IMR-90 (cell line): ENCODE results near the gene KLF18. TPM values are rescaled to one million over a fixed set of nuclear protein-coding genes. Genes with fewer than 3 reads are reported as not detected.
A peak's percentile ranks its signal among the peaks of the same experiment; 100 is the strongest.

ENCODE experiments used
- ATAC-seq: fragments of 200-7000 bp; cut with Tn5 transposase; 2 replicates; pipeline ENCODE4 v1.9.1; 2020; ENCODE audit warnings: low read depth, mild to moderate bottlenecking, moderate library complexity
- BruUV-seq: library from RNA; stranded (reverse); fragments of 400-500 nt; replicated peaks from 2 replicates; lab custom pipeline; 2021; lab: Mats Ljungman, UMichigan
- CTCF ChIA-PET: fragments of 300-600 bp; formaldehyde crosslinking; extraction: SDS; loops from one replicate; lab custom pipeline; 2021; ENCODE audit warnings: antibody characterized with exemption; lab: Yijun Ruan, JAX
- POLR2A ChIA-PET: fragments of 300-600 bp; sonication (Branson Sonifier 250); formaldehyde crosslinking; loops from one replicate; lab custom pipeline; 2022; ENCODE audit warnings: antibody characterized with exemption; ENCODE audit not compliant: unreplicated experiment; lab: Charles Lee
- DNase-seq: peaks from one replicate; pipeline ENCODE4 v3.0.0; 2013
- H2AFZ ChIP-seq: replicated peaks from 2 replicates; pipeline ENCODE3; 2013; ENCODE audit warnings: low read length, mild to moderate bottlenecking; ENCODE audit not compliant: poor library complexity
- H2AK5ac ChIP-seq: 2 replicates; pipeline ENCODE4 v1.6.1; 2013; ENCODE audit warnings: low read depth, low read length, inconsistent platforms
- H2AK9ac ChIP-seq: replicated peaks from 2 replicates; pipeline ENCODE3; 2013; ENCODE audit warnings: mild to moderate bottlenecking, low read depth, low read length, moderate library complexity; ENCODE audit not compliant: poor library complexity
- H2BK120ac ChIP-seq: 2 replicates; pipeline ENCODE4 v1.6.1; 2013; ENCODE audit warnings: low read depth, low read length, inconsistent platforms
- H2BK15ac ChIP-seq: 3 replicates; pipeline ENCODE4 v1.6.1; 2013; ENCODE audit warnings: low read depth, low read length, inconsistent platforms
- H2BK20ac ChIP-seq: 2 replicates; pipeline ENCODE4 v1.6.1; 2013; ENCODE audit warnings: low read depth, mild to moderate bottlenecking, inconsistent platforms, low read length, moderate library complexity
- H2BK5ac ChIP-seq: 2 replicates; pipeline ENCODE4 v1.6.1; 2013; ENCODE audit warnings: mild to moderate bottlenecking, low read depth, low read length, inconsistent platforms; ENCODE audit not compliant: poor library complexity, severe bottlenecking
- H3K14ac ChIP-seq: replicated peaks from 2 replicates; pipeline ENCODE4 v1.6.1; 2013; ENCODE audit warnings: low read depth, low read length, inconsistent platforms
- H3K18ac ChIP-seq: 2 replicates; pipeline ENCODE4 v1.6.1; 2013; ENCODE audit warnings: low read depth, low read length, control low read depth
- H3K23ac ChIP-seq: 2 replicates; pipeline ENCODE4 v1.6.1; 2013; ENCODE audit warnings: low read depth, low read length, inconsistent platforms
- H3K27ac ChIP-seq: 2 replicates; pipeline ENCODE4 v1.5.1; 2013; ENCODE audit warnings: mild to moderate bottlenecking, control low read depth, low read length; ENCODE audit not compliant: insufficient read depth
- H3K27me3 ChIP-seq: 2 replicates; pipeline ENCODE4 v1.6.1; 2013; ENCODE audit warnings: low read length; ENCODE audit not compliant: control insufficient read depth, insufficient read depth
- H3K36me3 ChIP-seq: 2 replicates; pipeline ENCODE4 v1.6.1; 2013; ENCODE audit warnings: low read length, mixed read lengths; ENCODE audit not compliant: control insufficient read depth, insufficient read depth
- H3K4ac ChIP-seq: 2 replicates; pipeline ENCODE4 v1.6.1; 2013; ENCODE audit warnings: low read depth, low read length, inconsistent platforms
- H3K4me1 ChIP-seq: 2 replicates; pipeline ENCODE4 v1.6.1; 2013; ENCODE audit warnings: low read length, mixed read lengths; ENCODE audit not compliant: control insufficient read depth, insufficient read depth
- H3K4me2 ChIP-seq: 2 replicates; pipeline ENCODE4 v1.6.1; 2013; ENCODE audit warnings: low read depth, mild to moderate bottlenecking, control low read depth, low read length, moderate library complexity
- H3K4me3 ChIP-seq: 2 replicates; pipeline ENCODE4 v1.5.1; 2013; ENCODE audit warnings: low read depth, mild to moderate bottlenecking, control low read depth, low read length, moderate library complexity; ENCODE audit not compliant: insufficient read depth
- H3K56ac ChIP-seq: 2 replicates; pipeline ENCODE4 v1.6.1; 2013; ENCODE audit warnings: low read length, inconsistent platforms; ENCODE audit not compliant: insufficient read depth; ENCODE audit errors: extremely low read depth
- H3K79me1 ChIP-seq, 2 experiments: 2 replicates each; pipeline ENCODE4 v1.6.1; 2013; ENCODE audit warnings: low read length in 2 of 2, inconsistent platforms in 1 of 2, low read depth in 1 of 2
- H3K9ac ChIP-seq: 2 replicates; pipeline ENCODE4 v1.6.1; 2013; ENCODE audit warnings: low read depth, low read length, control low read depth
- H3K9me1 ChIP-seq: 2 replicates; pipeline ENCODE4 v1.6.1; 2013; ENCODE audit warnings: low read length, inconsistent platforms; ENCODE audit not compliant: insufficient read depth
- H3K9me3 ChIP-seq: 2 replicates; pipeline ENCODE4 v1.6.1; 2013; ENCODE audit warnings: low read length; ENCODE audit not compliant: control insufficient read depth, insufficient read depth
- H4K20me1 ChIP-seq: 2 replicates; pipeline ENCODE4 v1.6.1; 2013; ENCODE audit warnings: low read length, inconsistent platforms; ENCODE audit not compliant: insufficient read depth
- H4K5ac ChIP-seq: 2 replicates; pipeline ENCODE4 v1.6.1; 2013; ENCODE audit warnings: mild to moderate bottlenecking, low read depth, low read length, control low read depth
- H4K8ac ChIP-seq, 2 experiments: 2 replicates each; pipeline ENCODE4 v1.6.1; 2013; ENCODE audit warnings: low read depth in 2 of 2, low read length in 2 of 2, control low read depth in 1 of 2, inconsistent platforms in 1 of 2
- H4K91ac ChIP-seq: 2 replicates; pipeline ENCODE4 v1.6.1; 2013; ENCODE audit warnings: low read depth, low read length, inconsistent platforms; ENCODE audit not compliant: insufficient read depth
- CEBPB ChIP-seq: IDR thresholded peaks from 2 replicates; pipeline ENCODE4 v1.6.1; 2012; ENCODE audit warnings: low read depth, low read length, improper control_type of control experiment
- CHD1 ChIP-seq: IDR thresholded peaks from 2 replicates; pipeline ENCODE4 v1.6.1; 2012; ENCODE audit warnings: low read depth, low read length, improper control_type of control experiment
- FOS ChIP-seq: fragments of 150-350 bp; IDR thresholded peaks from 2 replicates; pipeline ENCODE4 v1.6.1; 2016; ENCODE audit warnings: low read depth, low read length
- MAZ ChIP-seq: IDR thresholded peaks from 2 replicates; pipeline ENCODE4 v1.6.1; 2012; ENCODE audit warnings: low read depth, mild to moderate bottlenecking, low read length, improper control_type of control experiment, moderate library complexity, borderline replicate concordance
- MXI1 ChIP-seq: IDR thresholded peaks from 2 replicates; pipeline ENCODE4 v1.6.1; 2012; ENCODE audit warnings: low read depth, mild to moderate bottlenecking, low read length, moderate library complexity, borderline replicate concordance
- NFE2L2 ChIP-seq: fragments of 150-350 bp; IDR thresholded peaks from 2 replicates; pipeline ENCODE4 v1.6.1; 2016; ENCODE audit warnings: low read depth, mild to moderate bottlenecking, low read length
- RAD21 ChIP-seq: IDR thresholded peaks from 2 replicates; pipeline ENCODE4 v1.6.1; 2012; ENCODE audit warnings: low read length, improper control_type of control experiment
- RCOR1 ChIP-seq: IDR thresholded peaks from 2 replicates; pipeline ENCODE4 v1.6.1; 2012; ENCODE audit warnings: mild to moderate bottlenecking, low read length, improper control_type of control experiment; ENCODE audit not compliant: insufficient replicate concordance
- SMC3 ChIP-seq: fragments of 150-350 bp; IDR thresholded peaks from 2 replicates; pipeline ENCODE4 v1.6.1; 2016; ENCODE audit warnings: low read depth, mild to moderate bottlenecking, antibody characterized with exemption, low read length, moderate library complexity
- USF2 ChIP-seq: fragments of 150-350 bp; IDR thresholded peaks from 2 replicates; pipeline ENCODE4 v1.6.1; 2017; ENCODE audit warnings: mild to moderate bottlenecking, antibody characterized with exemption, low read length, low read depth
- WGBS, 2 experiments: methylation state at CpG; one replicate each; pipeline versions ENCODE4 v1.1.5 to v1.1.7; 2013; ENCODE audit warnings: missing lambda C conversion rate in 2 of 2; ENCODE audit not compliant: insufficient read length in 1 of 2; ENCODE audit errors: extremely low coverage in 2 of 2; 5-methylcytosine and 5-hydroxymethylcytosine counted together
- dilution Hi-C: fragments of 300-500 bp; cut with HindIII; formaldehyde crosslinking; loops from one replicate; pipeline ENCODE4 v1.14.3; 2018; ENCODE audit warnings: low sequenced_read_pairs; ENCODE audit not compliant: unreplicated experiment
- in situ Hi-C: fragments of 300-500 bp; cut with MboI; formaldehyde crosslinking; loops from 3 replicates; pipeline ENCODE4 v1.14.3; 2019; ENCODE audit warnings: low sequenced_read_pairs, inconsistent platforms, mixed read lengths
- intact Hi-C: fragments of 100-400 bp; cut with micrococcal nuclease; formaldehyde crosslinking; loops from 2 replicates; pipeline ENCODE4 v1.10.0; 2022
- polyA plus RNA-seq, 3 experiments: library from polyadenylated mRNA; depleted of rRNA; stranded (reverse); fragments of >200 nt; gene quantifications; 2 replicates each; pipeline ENCODE4 v1.2.3, GENCODE V29; 2012; ENCODE audit warnings: low replicate concordance in 1 of 3
- total RNA-seq: library from RNA; depleted of rRNA; stranded (reverse); fragments of >200 nt; gene quantifications from 2 replicates; pipeline ENCODE4 v1.2.3, GENCODE V29; 2012
- TF ChIP-seq, protein P1 (sequence below): conservative IDR thresholded peaks from 2 replicates; pipeline ENCODE4 v1.5.1; 2012; ENCODE audit warnings: mild to moderate bottlenecking, low read depth, low read length, improper control_type of control experiment

The KLF18 gene
- total and polyA plus RNA-seq, 2 of the 4 experiments (the other 2 are of a cell fraction), result not detected

- POLR2A ChIA-PET, result no interaction called here
These were observed 37.9 kb downstream of the KLF18 start for GRCh38 chr1:44103270-44104131.

More at GRCh38 chr1:44103270-44104131, 37.9 kb downstream of the KLF18 start:
- dilution Hi-C loops, result no loop called here
- H3K56ac ChIP-seq, result no peak overlapping the region
- H4K8ac ChIP-seq, result no peak overlapping the region
- no peaks in the 10 kb centered on the region for H3K79me1 ChIP-seq
- H3K4me3 ChIP-seq, result no peak overlapping the region
- no peak overlapping the region for H3K4ac ChIP-seq
- H3K36me3 ChIP-seq, result no peaks in the 10 kb centered on the region
- H4K20me1 ChIP-seq, result no peaks in the 10 kb centered on the region
- no peak overlapping the region for H3K23ac ChIP-seq
- no peak overlapping the region for H3K14ac ChIP-seq
- peak overlapping the region; percentile 41 for H2AFZ ChIP-seq
- no peak overlapping the region for H2BK5ac ChIP-seq
- H3K27ac ChIP-seq, result no peak overlapping the region
- WGBS, 2 experiments, result 63% methylated on average over 39 of the region's 46 CpGs; no CpG with 5 or more reads in 1 of the 2 experiments
- TF ChIP-seq SMC3, result no peak
- TF ChIP-seq RAD21, result 0 out of 2 replicates have a peak, but pooled peaks have one; percentile 14
- no peak for TF ChIP-seq CEBPB
- no peak for TF ChIP-seq MXI1
- no peak for TF ChIP-seq NFE2L2
- TF ChIP-seq CHD1, result no peak
- TF ChIP-seq RCOR1, result no peak
- no peak for TF ChIP-seq MAZ
- no peak for TF ChIP-seq USF2
- TF ChIP-seq, protein P1, sequence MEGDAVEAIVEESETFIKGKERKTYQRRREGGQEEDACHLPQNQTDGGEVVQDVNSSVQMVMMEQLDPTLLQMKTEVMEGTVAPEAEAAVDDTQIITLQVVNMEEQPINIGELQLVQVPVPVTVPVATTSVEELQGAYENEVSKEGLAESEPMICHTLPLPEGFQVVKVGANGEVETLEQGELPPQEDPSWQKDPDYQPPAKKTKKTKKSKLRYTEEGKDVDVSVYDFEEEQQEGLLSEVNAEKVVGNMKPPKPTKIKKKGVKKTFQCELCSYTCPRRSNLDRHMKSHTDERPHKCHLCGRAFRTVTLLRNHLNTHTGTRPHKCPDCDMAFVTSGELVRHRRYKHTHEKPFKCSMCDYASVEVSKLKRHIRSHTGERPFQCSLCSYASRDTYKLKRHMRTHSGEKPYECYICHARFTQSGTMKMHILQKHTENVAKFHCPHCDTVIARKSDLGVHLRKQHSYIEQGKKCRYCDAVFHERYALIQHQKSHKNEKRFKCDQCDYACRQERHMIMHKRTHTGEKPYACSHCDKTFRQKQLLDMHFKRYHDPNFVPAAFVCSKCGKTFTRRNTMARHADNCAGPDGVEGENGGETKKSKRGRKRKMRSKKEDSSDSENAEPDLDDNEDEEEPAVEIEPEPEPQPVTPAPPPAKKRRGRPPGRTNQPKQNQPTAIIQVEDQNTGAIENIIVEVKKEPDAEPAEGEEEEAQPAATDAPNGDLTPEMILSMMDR, result 0 out of 2 replicates have a peak, but pooled peaks have one; percentile 20
- TF ChIP-seq FOS, result no peak
- H3K4me2 ChIP-seq, result no peak overlapping the region
- no peak overlapping the region for H4K5ac ChIP-seq
- no peaks in the 10 kb centered on the region; the same call in 1 of the 2 replicates for H3K27me3 ChIP-seq
- CTCF ChIA-PET, result interaction anchor here (0.6 to 1.6 kb wide), 5 partner anchors 10 to 102 kb away, joined by 3 to 9 read pairs (median 3); no protein-coding TSS in a partner anchor
- H3K4me1 ChIP-seq, result no peaks in the 10 kb centered on the region
- H2BK120ac ChIP-seq, result no peak overlapping the region
- intact Hi-C loops, result no loop called here
- BruUV-seq, result no TSS peak
- no peak overlapping the region for H2AK5ac ChIP-seq
- H2AK9ac ChIP-seq, result no peak overlapping the region
- H2BK20ac ChIP-seq, result no peak overlapping the region
- no peak overlapping the region for H3K18ac ChIP-seq
- no peak overlapping the region for H4K91ac ChIP-seq
- no peak overlapping the region for H2BK15ac ChIP-seq
- H3K9me3 ChIP-seq, result no peaks in the 10 kb centered on the region
- ATAC-seq (no peak), DNase-seq (no peak)
- no peak overlapping the region for H3K9ac ChIP-seq
- in situ Hi-C loops, result no loop called here
- no peaks in the 10 kb centered on the region for H3K9me1 ChIP-seq
